Measurements from ENCODE around the gene RASSF7. TPM values are rescaled to one million over a fixed set of nuclear protein-coding genes. Genes with fewer than 3 reads are reported as not detected.

The RASSF7 gene
- polyA plus RNA-seq, 3 donors: 6.1 to 43.9 (median 11.4) TPM

DNA sequence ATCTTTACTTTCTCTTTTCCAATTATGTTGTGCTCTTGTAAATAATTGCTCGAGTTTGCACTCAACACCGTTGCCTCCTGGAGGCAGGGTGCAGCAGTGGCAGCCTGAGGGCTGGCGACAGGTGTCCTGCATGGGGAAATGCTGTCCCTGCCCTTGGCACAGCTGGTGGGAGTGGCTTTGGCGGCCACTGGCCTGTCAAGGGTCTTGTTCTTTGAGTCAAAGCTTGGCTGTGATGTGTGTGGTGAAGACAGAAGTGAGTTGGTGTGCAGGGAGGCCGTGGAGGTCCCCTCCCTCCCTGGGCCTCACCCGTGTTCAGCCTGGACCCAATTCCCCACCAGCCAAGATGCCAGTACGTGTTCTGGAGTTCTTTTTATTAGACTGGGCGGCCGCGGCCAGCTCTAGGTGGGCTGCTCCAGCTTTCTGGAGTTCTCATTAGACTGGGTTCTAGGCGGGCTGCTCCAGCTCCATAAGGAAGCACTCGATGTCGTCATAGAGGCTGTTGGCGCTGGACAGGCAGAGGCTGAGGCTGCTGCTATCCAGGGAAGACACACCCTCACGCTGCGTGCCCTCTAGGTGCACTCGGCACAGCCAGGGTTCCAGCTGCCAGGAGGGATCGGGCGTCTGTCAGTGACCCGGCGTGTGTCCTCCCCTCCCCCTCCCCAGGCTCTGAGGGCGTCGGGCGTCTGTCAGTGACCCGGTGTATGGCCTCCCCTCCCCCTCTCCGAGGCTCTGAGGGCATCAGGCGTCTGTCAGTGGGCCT lies 51.6 kb downstream of the RASSF7 start:
- H3K27ac ChIP-seq (ENCODE audit: low read depth, low read length): no peak overlapping the region
- 74 to 81% (median 77%) methylated on average over 22 to 27 of the region's 27 CpGs for WGBS, 3 donors

DNA sequence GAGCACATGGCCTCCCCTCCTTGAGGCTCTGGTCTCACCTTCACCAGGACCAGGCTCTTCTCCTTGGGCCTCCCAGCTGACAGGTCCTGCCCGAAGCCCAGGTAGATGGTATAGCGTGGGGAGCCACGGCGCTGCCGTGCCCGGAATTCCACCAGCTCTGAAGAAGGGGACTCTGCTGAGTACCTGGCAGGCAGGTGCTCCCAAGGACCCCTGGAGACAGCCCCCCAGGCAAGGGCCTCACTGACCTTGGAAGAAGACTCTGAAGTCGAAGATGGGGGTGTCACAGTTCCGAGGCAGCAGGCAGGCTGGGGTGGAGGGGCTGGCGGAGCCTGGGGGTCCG lies 52.2 kb downstream of the RASSF7 start:
- 94 to 98% (median 95%) methylated on average over 10 of the region's 10 CpGs for WGBS, 3 donors
- no peak overlapping the region for H3K27ac ChIP-seq (ENCODE audit: low read depth, low read length)

DNA sequence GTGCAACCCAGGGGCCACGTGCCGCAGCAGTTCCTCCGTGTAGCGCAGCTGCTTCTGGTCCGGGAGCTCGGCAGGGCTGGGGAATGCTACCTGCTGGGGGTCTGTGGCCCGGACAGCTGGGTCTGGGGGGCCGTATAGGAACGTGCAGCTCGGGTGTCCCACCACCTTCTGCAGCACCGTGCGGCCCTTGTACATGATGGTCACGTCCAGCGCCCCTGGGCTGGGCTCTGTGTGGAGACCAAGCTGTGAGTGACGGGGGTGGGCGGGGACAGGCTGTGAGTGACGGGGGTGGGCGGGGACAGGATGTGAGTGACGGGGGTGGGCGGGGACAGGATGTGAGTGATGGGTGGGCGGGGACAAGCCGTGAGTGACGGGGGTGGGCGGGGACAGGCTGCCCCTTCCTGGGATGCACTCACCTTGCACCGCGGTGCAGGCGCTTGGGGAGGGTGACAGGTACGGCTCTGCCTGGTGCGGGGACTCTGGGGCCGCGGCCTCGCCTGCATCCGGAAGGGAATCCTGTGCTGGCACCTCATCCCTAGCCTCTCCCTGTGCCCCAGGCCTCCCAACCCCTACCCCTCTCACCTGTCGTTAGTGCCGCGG lies 52.7 kb downstream of the RASSF7 start:
- no peak overlapping the region for H3K27ac ChIP-seq (ENCODE audit: low read depth, low read length)
- 66 to 79% (median 73%) methylated on average over 31 to 36 of the region's 36 CpGs for WGBS, 3 donors

Other genes starting within 250 kb of the RASSF7 start
- 100 to 1,000 TPM in 2 of 3 donors, 10 to 100 TPM in 1; 84.7 to 356 (median 325) TPM for gene IFITM1, start 246.9 kb upstream of the RASSF7 start, polyA plus RNA-seq
- 1,000 to 10,000 TPM in 2 of 3 donors, 100 to 1,000 TPM in 1; 569 to 2,459 (median 1,570) TPM for gene IFITM3, start 240.1 kb upstream of the RASSF7 start, polyA plus RNA-seq
- gene B4GALNT4, start 191.5 kb upstream of the RASSF7 start, polyA plus RNA-seq: 1 to 10 TPM in 2 of 3 donors, under 1 TPM in 1; 0.99 to 3.8 (median 1.6) TPM
- 10 to 100 TPM in 1 of 3 donors, 1 to 10 TPM in 2; 1.0 to 15.4 (median 3.4) TPM for gene PKP3, start 166.8 kb upstream of the RASSF7 start, polyA plus RNA-seq
- 10 to 100 TPM; 39.4 to 99.3 (median 49.2) TPM for gene SIGIRR, start 146.0 kb upstream of the RASSF7 start, polyA plus RNA-seq
- 10 to 100 TPM in 1 of 3 donors, 1 to 10 TPM in 1, under 1 TPM in 1; 0.45 to 14.3 (median 2.7) TPM for gene ANO9, start 119.0 kb upstream of the RASSF7 start, polyA plus RNA-seq
- gene PTDSS2, start 110.7 kb upstream of the RASSF7 start, polyA plus RNA-seq: 10 to 100 TPM; 18.1 to 23.4 (median 22.0) TPM
- gene RNH1, start 53.7 kb upstream of the RASSF7 start, polyA plus RNA-seq: 100 to 1,000 TPM in 2 of 3 donors, 10 to 100 TPM in 1; 93.4 to 217 (median 208) TPM
- 10 to 100 TPM; 34.1 to 76.3 (median 58.1) TPM for gene HRAS, start 25.4 kb upstream of the RASSF7 start, polyA plus RNA-seq
- gene LRRC56, start 23.4 kb upstream of the RASSF7 start, polyA plus RNA-seq: 1 to 10 TPM in 2 of 3 donors, under 1 TPM in 1; 0.86 to 1.5 (median 1.4) TPM
- gene LMNTD2, start 232 bp upstream of the RASSF7 start, polyA plus RNA-seq: 1 to 10 TPM; 1.2 to 5.2 (median 1.9) TPM
- 10 to 100 TPM in 2 of 3 donors, 1 to 10 TPM in 1; 8.9 to 19.8 (median 16.0) TPM for gene PHRF1, start 15.5 kb downstream of the RASSF7 start, polyA plus RNA-seq
- 10 to 100 TPM; 20.7 to 49.3 (median 22.1) TPM for gene IRF7, start 55.0 kb downstream of the RASSF7 start, polyA plus RNA-seq
- gene CDHR5, start 64.0 kb downstream of the RASSF7 start, polyA plus RNA-seq: under 1 TPM in 2 of 3 donors, not detected in 1; 0.39 to 0.74 TPM
- not detected for gene SCT, start 66.2 kb downstream of the RASSF7 start, polyA plus RNA-seq
- under 1 TPM in 2 of 3 donors, not detected in 1; 0.16 to 0.18 TPM for gene DRD4, start 76.3 kb downstream of the RASSF7 start, polyA plus RNA-seq
- 10 to 100 TPM; 18.3 to 28.0 (median 18.8) TPM for gene DEAF1, start 134.3 kb downstream of the RASSF7 start, polyA plus RNA-seq
- gene TMEM80, start 134.8 kb downstream of the RASSF7 start, polyA plus RNA-seq: 10 to 100 TPM; 18.6 to 27.0 (median 19.8) TPM
- 10 to 100 TPM; 11.2 to 54.5 (median 29.2) TPM for gene EPS8L2, start 145.3 kb downstream of the RASSF7 start, polyA plus RNA-seq
- gene TALDO1, start 186.5 kb downstream of the RASSF7 start, polyA plus RNA-seq: 100 to 1,000 TPM in 2 of 3 donors, 10 to 100 TPM in 1; 99.7 to 306 (median 185) TPM
- 10 to 100 TPM; 15.4 to 33.4 (median 32.5) TPM for gene GATD1, start 216.5 kb downstream of the RASSF7 start, polyA plus RNA-seq
- under 1 TPM in 2 of 3 donors, not detected in 1; 0.04 to 0.09 TPM for gene CEND1, start 229.1 kb downstream of the RASSF7 start, polyA plus RNA-seq
- 10 to 100 TPM; 11.1 to 53.6 (median 40.1) TPM for gene SLC25A22, start 237.3 kb downstream of the RASSF7 start, polyA plus RNA-seq
- gene PIDD1, start 244.3 kb downstream of the RASSF7 start, polyA plus RNA-seq: 10 to 100 TPM in 2 of 3 donors, 1 to 10 TPM in 1; 9.2 to 16.5 (median 12.4) TPM
- 1,000 to 10,000 TPM; 1,158 to 3,822 (median 2,898) TPM for gene RPLP2, start 249.0 kb downstream of the RASSF7 start, polyA plus RNA-seq

Data from adipose tissue (tissue), 3 donors.